Glutamatergic neuron (in vitro differentiated cells): ENCODE results near the gene SLC2A6. TPM values are rescaled to one million over a fixed set of nuclear protein-coding genes. Genes with fewer than 3 reads are reported as not detected.
A peak's percentile ranks its signal among the peaks of the same experiment; 100 is the strongest.

Source experiments
- DNase-seq: peaks from one replicate; pipeline ENCODE4 v3.0.0; 2022
- H3K27ac Mint-ChIP-seq: one replicate; pipeline ENCODE4 v1.8.0; 2020; ENCODE audit warnings: mild to moderate bottlenecking, mixed read lengths, inconsistent platforms; ENCODE audit not compliant: unreplicated experiment
- H3K27me3 Mint-ChIP-seq: one replicate; pipeline ENCODE4 v1.8.0; 2020; ENCODE audit warnings: mild to moderate bottlenecking, moderate library complexity, mixed read lengths, inconsistent platforms; ENCODE audit not compliant: unreplicated experiment
- H3K36me3 Mint-ChIP-seq: one replicate; pipeline ENCODE4 v1.8.0; 2020; ENCODE audit warnings: mild to moderate bottlenecking, mixed read lengths, inconsistent platforms; ENCODE audit not compliant: unreplicated experiment
- H3K4me1 Mint-ChIP-seq: one replicate; pipeline ENCODE4 v1.8.0; 2020; ENCODE audit warnings: mild to moderate bottlenecking, low read depth, mixed read lengths, inconsistent platforms; ENCODE audit not compliant: unreplicated experiment
- H3K4me3 Mint-ChIP-seq: one replicate; pipeline ENCODE4 v1.8.0; 2020; ENCODE audit warnings: mild to moderate bottlenecking, mixed read lengths, inconsistent platforms; ENCODE audit not compliant: unreplicated experiment
- H3K9me3 Mint-ChIP-seq: one replicate; pipeline ENCODE4 v1.8.0; 2020; ENCODE audit warnings: mild to moderate bottlenecking, moderate library complexity, mixed read lengths, inconsistent platforms; ENCODE audit not compliant: unreplicated experiment
- total RNA-seq: library from RNA; stranded (reverse); fragmentation: NEBNext Ultra II Directional; extraction: Animal tissue kit (Norgen Biotek cat#: 25700); gene quantifications from one replicate; pipeline ENCODE4 v1.2.1, GENCODE V29; 2021; ENCODE audit not compliant: unreplicated experiment
- TF ChIP-seq, protein P1 (sequence below): fragments of 200-600 bp; sonication (generic); IDR thresholded peaks from one replicate; pipeline ENCODE4 v1.5.0; 2021; ENCODE audit not compliant: partially characterized antibody, unreplicated experiment

Gene SLC2A6
- total RNA-seq, 1 donor from 2014 or later: 104 TPM

DNA sequence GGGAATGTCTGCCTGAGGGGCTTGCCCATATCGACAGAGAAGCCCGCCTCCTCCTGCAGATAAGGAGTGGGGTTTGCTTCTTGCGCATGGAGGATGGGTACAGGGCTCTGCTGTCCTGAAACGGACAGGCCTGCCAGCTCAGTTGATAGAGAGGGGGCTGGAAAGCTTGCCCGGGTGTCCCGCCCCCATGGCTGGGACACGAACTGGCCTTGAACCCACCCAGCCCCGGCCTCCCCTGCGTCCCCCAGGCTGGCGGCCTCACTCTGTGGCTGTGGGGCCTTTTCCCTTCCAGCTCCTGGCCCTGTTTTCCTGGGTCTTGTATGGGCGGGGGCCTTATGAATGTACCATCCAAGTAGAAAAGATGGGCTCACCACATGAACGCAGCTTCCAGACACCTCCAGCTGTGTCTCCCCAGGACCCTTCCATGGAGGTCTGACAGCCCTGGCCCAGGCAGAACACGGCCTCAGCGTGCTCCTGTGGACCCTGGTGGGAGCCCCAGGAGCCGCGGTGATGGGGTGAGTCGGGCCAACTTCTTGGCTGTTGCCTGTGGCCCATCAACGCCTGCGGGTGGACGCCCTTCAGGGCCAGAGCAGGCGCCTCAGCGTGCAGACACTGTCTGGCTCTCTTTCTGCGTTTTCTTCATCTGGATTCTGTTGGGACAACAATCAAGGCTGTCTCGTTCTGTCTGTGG lies 15.9 kb upstream of the SLC2A6 start:
- DNase-seq: peak; percentile 9
- TF ChIP-seq, protein P1, sequence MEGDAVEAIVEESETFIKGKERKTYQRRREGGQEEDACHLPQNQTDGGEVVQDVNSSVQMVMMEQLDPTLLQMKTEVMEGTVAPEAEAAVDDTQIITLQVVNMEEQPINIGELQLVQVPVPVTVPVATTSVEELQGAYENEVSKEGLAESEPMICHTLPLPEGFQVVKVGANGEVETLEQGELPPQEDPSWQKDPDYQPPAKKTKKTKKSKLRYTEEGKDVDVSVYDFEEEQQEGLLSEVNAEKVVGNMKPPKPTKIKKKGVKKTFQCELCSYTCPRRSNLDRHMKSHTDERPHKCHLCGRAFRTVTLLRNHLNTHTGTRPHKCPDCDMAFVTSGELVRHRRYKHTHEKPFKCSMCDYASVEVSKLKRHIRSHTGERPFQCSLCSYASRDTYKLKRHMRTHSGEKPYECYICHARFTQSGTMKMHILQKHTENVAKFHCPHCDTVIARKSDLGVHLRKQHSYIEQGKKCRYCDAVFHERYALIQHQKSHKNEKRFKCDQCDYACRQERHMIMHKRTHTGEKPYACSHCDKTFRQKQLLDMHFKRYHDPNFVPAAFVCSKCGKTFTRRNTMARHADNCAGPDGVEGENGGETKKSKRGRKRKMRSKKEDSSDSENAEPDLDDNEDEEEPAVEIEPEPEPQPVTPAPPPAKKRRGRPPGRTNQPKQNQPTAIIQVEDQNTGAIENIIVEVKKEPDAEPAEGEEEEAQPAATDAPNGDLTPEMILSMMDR: no peak
- peaks cover 10% of the 10 kb centered on the region for H3K4me1 Mint-ChIP-seq
- H3K9me3 Mint-ChIP-seq: peaks cover 9% of the 10 kb centered on the region
- H3K27ac Mint-ChIP-seq: no peak overlapping the region
- H3K4me3 Mint-ChIP-seq: no peak overlapping the region
- H3K36me3 Mint-ChIP-seq: no peaks in the 10 kb centered on the region
- peaks cover 3% of the 10 kb centered on the region for H3K27me3 Mint-ChIP-seq

DNA sequence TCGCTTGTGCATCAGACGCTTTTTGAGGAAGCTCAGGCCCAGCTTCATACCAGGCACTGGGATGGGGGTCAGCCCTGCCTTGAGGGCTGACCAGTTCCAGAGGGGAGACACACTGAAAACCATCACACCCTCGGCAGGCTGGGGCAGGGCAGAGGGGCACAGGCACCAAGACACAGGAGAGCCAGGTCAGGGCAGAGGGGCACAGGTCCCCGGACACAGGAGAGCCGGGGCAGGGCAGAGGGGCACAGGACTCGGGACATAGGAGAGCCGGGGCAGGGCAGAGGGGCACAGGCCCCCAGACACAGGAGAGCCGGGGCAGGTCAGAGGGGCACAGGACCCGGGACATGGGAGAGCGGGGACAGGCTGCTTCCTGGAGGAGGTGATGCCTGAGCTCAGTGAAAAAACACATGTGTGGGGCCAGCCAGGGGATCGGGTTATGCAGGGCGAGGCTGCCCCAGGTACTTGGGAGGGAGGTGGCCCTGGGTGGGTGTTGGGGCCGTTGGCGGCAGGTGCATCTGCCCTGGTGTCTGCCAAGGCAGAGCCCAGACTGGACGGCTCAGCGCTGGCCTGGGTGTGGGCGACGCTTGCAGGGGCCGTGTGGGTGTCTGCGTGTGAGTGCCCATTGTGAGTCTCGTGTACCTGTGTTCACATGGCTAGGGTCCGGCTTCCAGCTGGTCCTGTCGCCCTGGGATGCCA lies 15.1 kb upstream of the SLC2A6 start:
- H3K4me3 Mint-ChIP-seq: no peak overlapping the region
- peak; percentile 14 for DNase-seq
- no peak overlapping the region for H3K27ac Mint-ChIP-seq
- H3K36me3 Mint-ChIP-seq: no peaks in the 10 kb centered on the region
- peaks cover 12% of the 10 kb centered on the region for H3K4me1 Mint-ChIP-seq
- TF ChIP-seq, protein P1: no peak
- peaks cover 10% of the 10 kb centered on the region for H3K9me3 Mint-ChIP-seq
- peaks cover 7% of the 10 kb centered on the region for H3K27me3 Mint-ChIP-seq

DNA sequence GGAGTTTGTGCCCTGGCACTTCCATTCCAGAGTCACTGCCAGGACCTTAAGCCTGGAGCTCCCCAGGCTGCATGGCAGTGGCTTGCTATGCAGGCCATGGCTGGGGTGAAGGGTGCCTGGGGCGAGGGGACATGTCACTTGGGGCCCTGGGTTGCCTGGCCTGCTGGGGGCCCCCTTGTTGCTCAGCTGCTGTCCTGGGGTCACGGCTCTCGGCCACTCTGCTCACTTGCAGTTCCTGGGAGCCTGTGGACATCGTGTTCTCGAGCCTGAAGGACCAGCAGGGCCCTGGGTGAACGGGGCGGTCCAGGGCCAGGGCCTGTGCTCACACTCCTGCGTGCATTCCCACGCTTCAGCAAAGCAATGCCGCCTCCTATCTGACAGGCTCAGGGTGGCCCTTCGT lies 14.5 kb upstream of the SLC2A6 start:
- TF ChIP-seq, protein P1: no peak
- H3K9me3 Mint-ChIP-seq: peaks cover 8% of the 10 kb centered on the region
- H3K27ac Mint-ChIP-seq: no peak overlapping the region
- DNase-seq: peak; percentile 16
- H3K36me3 Mint-ChIP-seq: no peaks in the 10 kb centered on the region
- peaks cover 10% of the 10 kb centered on the region for H3K4me1 Mint-ChIP-seq
- no peak overlapping the region for H3K4me3 Mint-ChIP-seq
- peaks cover 4% of the 10 kb centered on the region for H3K27me3 Mint-ChIP-seq

DNA sequence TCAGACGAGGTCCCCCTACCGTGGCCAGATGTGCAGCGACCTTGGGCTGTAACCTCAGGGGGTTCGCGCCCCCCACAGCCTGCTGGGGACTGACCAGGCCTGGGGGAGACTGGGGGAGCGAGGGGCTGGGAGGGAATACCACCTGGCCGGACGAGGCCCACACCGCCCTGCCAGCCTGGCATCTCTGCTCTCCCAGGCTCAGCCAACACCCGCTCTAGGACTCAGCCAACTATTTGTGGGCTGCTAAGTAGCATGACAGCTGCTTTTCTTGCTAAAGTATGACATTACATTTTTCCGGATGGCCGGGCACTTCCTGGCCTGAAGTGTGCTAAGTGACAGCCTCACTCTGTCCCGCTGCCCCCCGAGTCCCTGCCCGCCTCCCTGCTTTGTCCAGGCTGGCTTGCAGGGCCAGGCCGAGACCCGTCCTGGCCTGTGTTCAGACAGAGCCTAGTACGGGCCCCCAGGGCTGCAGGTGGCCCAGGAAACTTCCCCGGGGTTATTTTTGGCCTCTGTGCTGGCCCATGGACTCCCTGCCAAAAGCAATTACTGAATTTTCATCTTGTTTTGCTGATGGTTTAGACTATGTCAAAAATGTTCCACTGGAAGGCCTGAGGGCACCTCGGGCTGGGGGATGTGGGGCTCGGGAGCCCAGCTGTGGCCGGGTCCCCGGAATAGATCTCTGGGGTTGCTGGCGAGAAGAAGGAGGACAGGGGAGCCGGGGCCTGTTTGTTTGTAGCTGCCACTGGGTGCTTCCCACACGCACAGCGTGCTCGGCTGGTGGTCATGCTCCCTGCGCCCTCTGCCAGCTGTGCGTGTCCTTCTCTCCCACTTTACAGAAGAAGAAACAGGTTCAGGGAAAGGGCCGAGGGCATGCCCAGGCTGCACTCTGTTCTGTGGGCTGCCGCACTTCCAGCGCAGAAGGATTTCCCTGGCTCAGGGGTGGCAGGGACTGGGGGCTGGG lies 13.4 kb upstream of the SLC2A6 start:
- TF ChIP-seq, protein P1: no peak
- H3K9me3 Mint-ChIP-seq: peaks cover 3% of the 10 kb centered on the region
- DNase-seq: peak; percentile 16
- no peak overlapping the region for H3K27ac Mint-ChIP-seq
- H3K4me3 Mint-ChIP-seq: no peak overlapping the region
- peaks cover 4% of the 10 kb centered on the region for H3K27me3 Mint-ChIP-seq
- no peaks in the 10 kb centered on the region for H3K36me3 Mint-ChIP-seq
- peaks cover 8% of the 10 kb centered on the region for H3K4me1 Mint-ChIP-seq
